DMS53 (cell line): ENCODE data around the gene ARHGEF33.

ENCODE experiments used
- DNase-seq: peaks from one replicate; lab custom pipeline; 2025; lab: John Stamatoyannopoulos, UW

Gene ARHGEF33

DNA sequence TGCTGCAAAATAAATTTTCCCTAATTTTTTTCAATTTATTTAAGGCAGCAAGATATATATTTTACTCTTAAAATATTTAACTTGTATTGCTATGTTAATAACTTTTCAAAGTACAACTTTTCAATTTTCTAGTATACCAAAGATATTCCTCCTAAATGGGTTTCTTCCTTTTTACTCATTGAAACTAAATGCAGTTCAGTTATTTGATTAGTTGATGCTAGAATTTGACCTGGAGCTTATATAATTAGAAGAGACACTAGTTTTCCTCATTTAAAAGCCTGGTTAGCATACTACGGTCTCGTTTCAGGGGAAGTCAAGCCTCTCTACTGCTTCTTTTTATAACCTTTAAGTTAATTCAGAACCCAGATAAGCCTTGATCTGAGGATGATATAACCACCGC, at the start of gene ARHGEF33:
TSS of gene ARHGEF33 (plus strand) at position 301 of the 400 bp plus-strand sequence. CDS start 29,573 bp downstream, outside the sequence.
- no peak for DNase-seq

DNA sequence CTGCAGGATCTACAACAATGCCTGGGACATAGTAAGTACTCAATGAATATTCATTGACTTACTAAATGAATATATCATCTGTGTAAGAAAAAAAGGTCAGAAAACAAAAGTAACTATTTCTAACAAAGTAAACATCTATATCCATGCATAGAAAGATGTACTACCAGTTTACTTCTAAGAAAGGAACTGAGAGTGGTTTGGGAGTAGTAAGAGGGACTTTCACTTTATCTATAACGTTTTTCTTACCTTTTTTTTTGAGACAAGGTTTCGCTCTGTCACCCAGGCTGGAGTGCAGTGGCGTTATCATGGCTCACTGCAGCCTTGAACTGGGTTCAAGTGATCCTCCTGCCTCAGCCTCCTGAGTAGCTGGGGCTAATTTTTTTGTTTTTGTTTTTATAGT, 39.6 kb upstream of the ARHGEF33 start:
- DNase-seq = no peak

DNA sequence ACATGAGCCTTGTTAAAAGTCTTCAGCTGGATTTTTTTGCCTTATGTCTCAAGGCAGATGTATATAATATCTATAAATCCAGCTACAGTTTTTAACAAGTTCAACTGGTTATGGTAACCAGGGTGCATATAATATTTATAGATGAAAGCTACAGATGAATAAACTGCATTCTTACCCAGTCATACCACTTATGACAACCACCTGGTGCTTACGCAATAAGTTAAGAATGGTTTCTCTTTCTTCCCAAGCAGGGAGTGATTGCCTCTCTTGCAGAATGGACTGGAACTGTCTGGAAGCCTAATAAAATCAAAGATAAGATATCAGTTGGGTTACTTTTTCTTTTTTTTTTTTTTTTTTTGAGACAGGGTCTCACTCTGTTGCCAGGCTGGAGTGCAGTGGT, 33.5 kb upstream of the ARHGEF33 start:
- peak; percentile 6 for DNase-seq

DNA sequence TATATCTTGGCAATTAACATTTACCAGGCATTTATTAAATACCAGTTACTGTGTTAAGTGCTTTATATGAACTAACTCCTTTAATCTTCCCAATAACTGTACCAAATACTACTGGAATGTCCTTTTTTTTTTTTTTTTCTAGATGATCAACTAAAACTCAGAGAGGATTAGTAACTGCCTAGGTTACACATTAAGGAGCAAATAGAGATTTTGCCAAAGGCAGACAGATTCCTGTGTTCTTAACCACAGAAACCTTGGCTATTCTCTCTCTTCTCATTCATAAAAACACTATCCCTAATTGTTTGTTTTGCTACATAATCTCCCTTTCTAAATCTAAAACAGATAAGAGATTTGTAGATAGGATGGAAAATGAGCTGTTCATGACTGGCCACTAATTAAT, 27.2 kb upstream of the ARHGEF33 start:
- DNase-seq = no peak

DNA sequence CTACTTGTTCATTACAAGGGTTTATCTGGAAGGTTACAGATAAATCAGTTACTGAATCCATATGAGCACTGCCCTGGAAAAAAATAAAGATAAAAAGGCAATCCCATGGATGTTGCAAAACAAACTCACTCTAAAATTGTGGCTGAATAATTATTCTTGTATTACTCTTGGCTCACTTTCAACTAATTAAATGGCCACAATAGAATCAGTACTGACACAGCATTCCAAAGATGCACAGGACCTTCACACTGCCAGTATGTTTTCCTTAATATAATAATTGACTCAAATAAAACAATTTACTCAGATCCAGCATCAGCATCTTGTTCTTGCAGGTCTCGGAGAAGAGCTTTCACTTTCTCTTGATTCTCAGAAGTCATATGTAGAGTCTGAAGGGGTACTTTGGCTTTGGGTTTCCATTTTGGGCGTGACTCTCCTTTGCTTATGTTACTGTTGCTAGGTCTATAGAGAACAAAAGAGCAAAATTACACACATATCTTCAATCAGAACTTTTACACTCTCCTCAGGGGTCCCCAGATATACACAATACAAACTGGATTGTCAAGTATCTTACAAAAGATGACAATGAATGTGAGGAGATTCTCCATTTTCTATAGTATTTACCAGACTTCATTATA, 26.5 kb upstream of the ARHGEF33 start:
- DNase-seq = no peak

DNA sequence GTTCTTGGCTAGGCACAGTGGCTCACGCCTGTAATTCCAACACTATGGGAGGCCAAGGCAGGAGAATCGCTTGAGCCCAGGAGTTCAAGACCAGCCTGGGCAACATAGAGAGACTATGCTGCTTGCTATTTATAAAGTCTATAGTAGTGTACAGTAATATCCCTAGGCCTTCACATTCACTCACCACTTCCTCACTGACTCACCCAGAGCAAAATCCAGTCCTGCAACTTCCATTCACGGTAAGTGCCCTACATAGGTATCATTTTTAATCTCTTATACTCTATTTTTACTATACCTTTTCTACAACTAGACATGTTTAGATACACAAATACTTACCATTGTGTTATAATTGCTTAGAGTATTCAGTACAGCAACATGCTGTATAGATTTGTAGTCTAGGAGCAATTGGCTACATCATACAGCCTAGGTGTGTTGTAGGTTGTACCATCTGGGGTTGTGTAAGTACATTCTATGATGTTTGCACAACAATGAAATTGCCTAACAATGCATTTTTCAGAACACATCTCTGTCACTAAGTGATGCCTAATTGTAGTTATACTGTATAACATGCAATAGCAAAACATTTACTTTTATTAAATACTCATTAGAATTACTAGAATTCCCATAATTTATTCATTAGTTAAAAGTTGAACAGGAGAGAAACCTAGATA, 22.8 kb upstream of the ARHGEF33 start:
- DNase-seq = no peak

DNA sequence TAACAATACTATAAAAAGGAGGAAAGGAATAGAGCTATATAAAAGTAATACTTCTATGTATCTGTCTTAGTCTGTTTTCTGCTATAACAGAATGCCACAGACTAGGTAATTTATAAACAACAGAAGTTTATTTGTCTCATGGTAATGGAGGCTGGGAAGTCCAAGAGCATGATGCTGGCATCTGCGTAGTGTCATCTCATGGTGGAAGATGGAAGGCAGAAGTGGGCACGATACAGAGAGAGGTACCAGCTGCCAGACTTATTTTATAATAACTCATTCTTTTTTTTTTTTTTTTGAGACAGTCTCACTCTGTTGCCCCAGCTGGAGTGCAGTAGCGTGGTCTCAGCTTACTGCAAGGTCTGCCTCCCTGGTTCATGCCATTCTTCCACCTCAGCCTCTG, 18.2 kb upstream of the ARHGEF33 start:
- no peak for DNase-seq

DNA sequence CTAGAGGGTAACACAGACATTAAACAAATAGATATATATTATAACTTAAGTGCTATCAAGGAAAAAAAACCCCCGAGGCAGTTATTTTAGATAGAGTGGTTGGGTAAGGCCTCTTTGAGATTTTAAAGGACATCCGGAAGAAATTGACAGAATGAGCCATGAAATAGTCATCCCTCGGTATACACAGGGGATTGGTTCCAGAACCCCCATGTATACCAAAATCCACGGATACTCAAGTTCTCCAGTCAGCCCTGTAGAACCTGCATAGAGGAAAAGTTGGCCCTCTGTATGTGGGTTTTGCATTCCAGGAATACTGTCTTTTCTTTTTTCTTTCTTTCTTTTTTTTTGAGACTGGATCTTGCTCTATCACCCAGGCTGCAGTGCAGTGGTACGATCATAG, 15.9 kb upstream of the ARHGEF33 start:
- no peak for DNase-seq

DNA sequence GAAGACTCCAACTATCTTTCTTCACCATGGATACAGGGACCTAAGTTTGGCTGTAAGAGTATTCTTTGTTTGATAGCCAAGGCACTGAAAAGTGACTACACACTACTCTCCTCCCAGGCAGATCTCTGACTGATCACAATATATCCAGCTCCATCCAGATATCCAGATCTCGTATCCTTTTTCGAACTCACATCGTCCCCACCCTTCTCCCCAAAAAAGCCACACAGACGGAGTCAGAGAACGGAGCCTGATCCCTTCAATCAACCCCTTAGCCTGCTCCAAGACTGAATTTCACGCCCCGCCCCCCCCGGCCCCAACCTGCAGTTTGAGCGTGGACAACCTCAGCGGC, 14.5 kb upstream of the ARHGEF33 start:
- no peak for DNase-seq

DNA sequence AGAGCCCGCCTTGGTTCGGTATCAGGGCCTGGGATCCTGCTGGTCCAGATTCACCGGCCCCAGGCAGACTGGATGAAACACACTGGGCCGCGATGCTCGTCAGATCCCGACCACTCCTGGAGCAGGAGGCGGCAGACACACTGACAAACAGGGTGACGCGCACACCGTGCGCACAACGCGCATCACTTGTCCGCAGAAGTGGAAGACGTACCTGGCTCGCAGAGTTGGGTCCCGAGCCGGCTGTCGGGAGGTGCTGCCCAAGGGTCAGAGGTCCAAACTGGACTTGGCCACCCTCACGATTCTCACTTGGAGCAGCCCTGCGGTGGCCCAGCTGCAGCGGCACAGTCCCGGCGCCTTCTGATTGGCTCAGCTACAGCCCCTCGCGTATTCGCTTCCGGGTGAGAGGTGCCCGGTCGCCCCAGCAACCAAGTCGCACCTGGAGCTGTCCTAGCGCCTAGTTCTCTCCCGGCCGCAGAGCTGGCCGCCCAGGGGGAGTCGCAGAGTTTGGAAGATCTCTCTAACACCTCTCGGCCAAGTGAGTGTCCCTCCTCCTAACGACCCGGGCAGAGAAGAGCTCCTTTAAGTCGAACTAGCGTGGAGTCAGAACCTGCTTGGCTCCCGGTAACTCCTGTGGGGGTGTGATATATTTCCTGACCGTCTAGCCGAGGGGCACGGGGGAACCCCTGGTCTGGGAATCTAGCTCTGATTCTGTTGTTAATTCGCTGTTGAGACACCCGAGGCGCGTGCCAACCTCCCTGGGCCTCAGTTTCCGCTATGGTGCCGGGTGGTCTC, 13.9 kb upstream of the ARHGEF33 start, which contains the start of the genes DHX57 and MORN2:
TSS of gene DHX57 (minus strand) at position 359 of the 792 bp plus-strand sequence. CDS start 7,529 bp downstream, outside the sequence.
TSS of gene MORN2 (plus strand) at position 401 of the 792 bp plus-strand sequence.
- DNase-seq = peak; percentile 89

DNA sequence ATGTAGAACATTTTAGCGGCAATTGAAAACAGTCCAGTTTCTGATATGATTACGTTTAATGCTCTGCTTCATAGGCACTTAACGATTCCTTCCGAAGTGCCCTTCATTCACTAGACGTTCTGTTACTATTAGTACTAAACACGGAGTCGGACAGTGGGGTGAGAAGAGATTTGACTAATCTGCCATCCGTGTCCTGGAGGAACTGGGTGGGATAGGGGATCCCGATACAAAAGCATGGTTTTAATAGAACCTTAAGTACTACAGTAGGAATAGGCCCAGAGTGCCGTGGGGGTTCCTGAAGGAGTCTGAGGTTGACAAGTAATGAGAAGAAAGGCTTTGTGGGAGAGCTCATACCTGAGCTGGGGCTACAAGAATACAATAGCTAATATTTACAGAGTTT, 13.3 kb upstream of the ARHGEF33 start:
- peak; percentile 37 for DNase-seq

DNA sequence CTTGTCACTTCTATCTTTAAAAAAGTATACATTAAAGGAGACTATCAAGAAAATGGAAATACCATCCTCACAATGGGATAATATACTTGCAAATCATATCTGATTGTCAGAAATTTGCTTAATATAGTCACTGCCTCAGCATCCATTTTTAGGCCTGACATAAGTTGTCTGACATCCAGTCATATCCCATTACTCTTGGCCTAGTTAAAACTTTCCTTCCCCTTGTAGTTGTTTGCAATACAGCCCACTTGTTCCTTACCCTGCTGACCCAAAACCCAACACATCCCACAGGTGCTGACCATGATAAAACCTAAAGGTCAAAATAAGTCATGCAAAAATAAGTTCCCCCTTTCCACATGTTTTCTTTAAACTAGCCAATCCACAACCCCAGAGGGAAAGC, 3.6 kb upstream of the ARHGEF33 start:
- no peak for DNase-seq

DNA sequence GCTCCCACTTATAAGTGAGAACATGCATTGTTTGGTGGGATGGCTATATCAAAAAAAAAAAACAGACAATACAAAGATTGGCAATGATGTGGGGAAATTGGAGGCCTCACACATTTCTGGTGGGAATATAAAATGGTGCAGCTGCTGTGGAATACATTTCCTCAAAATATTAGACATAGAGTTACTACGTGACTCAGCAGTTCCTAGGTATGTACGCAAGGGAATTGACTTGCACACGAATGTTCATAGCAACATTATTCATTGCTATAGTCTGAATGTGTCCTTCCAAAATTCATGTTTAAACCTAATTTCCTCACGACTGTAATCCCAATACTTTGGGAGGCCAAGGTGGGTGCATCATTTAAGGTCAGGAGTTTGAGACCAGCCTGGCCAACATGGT, 2.3 kb upstream of the ARHGEF33 start:
- no peak for DNase-seq

DNA sequence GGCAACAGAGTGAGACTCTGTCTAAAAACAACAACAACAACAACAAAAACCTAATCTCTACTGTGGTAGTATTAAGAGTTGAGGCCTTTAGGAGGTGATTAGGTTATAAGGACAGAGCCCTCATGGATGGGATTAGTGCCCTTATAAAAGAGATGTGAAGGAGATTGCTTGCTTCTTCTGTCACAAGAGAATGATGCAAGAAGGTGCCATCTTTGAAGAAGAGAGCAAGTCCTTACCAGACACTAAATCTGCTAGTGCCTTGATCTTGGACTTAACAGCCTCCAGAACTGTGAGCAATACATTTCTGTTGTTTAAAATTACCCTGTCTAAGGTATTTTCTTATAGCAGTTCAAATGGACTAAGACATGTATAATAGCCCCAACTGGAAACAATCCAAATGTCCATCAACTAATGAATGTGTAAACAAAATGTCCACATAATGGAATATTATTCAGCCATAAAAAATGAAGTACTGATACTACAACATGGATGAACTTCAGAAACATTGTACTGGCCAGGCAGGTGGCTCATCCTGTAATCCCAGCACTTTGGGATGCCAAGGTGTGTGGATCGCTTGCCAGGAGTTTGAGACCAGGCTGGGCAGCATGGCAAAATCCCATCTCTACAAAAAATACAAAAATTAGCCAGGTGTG, 1.6 kb upstream of the ARHGEF33 start:
- no peak for DNase-seq

DNA sequence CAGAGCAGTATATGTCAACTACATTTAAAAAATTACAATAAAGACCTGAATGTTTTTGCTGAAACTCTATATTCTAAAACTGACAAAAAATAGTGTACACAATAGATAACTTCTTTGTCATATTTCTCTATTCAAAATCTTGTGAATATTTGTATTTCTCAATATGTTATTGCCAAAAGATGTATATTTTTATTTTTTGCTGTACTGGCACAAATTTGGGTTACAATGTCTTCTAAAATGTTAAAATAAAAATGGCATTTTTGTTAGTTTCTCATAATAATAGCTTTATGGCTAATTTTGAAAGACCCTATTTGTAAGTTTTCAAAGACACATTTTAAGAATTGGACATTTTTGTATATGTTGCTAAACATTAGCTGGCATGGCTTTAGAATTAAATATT, 630 bp upstream of the ARHGEF33 start:
- no peak for DNase-seq

DNA sequence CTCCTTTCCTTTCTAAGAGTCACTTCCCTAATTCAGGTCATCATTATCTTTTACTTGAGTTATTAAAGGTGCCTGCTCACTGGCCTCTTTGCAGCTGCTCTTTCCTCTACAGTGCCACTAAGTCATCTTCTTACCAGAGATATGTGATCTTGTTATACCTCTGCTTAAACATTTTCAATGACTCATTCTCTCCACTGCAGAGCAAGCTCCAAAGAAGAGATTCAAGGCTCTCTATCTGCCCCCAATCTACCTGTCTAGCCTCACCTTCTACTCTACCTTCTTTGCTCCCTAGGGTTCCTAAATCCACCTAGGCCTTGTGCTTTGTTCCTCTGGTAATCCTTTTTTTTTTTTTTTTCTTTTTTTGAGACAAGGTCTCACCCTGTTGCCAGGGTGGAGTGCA, 3.1 kb downstream of the ARHGEF33 start:
- no peak for DNase-seq

DNA sequence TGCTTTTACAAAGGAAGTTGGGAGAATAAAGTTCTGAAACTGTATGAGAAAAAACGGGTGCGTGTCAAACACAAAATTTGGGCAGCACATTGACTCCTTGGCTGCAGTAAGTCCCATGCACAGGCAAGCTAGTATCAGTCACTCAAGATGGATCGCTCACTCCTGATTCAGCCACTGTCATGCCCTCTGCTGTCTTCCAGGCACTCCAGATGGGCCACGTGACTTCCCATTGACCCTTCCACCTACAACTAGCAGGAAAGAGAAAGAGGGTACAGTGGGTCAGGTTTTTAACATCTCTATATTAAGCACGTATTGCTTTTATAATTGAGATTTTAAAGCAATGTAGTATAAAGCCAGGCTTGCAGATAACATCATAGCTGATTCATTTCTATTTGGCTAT, 8.6 kb downstream of the ARHGEF33 start:
- no peak for DNase-seq

DNA sequence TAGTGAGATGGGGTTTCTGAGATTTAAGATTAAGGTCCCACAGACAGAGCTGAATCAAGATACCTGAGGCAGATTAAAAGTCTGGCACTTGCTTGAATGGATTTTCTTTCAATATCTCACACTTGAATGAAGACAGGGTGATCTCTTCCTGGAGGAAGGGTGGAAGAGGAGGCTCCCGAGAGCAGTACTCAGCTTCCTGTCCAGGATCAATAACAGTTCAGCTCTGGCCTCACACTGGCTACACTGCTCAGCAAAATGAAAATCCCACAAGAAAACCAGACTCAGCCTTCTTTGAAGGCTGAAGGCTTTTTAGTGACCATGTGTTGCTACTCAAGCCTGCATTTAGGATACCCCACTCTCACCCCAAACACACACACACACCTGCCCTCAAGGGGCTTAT, 11.1 kb downstream of the ARHGEF33 start:
- DNase-seq = no peak

DNA sequence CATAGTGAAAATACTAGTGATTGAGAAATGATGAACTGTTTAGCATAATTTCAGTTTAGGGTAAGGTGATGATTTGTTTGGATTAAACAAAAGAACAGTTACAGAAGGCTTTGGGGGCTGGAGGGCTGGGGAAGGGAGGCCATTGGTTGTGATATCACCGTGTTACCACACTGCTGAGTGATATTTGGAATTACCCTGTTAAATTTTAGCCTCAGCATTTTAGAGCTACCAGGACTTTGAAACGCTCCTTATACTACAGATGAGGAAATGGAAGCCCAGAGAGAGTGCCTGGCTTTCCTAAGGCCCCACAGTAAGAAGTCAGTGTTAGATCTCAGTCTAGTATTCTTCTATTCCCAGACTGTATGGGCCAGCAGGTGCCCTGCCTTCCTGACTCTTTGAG, 15.6 kb downstream of the ARHGEF33 start:
- DNase-seq = no peak

DNA sequence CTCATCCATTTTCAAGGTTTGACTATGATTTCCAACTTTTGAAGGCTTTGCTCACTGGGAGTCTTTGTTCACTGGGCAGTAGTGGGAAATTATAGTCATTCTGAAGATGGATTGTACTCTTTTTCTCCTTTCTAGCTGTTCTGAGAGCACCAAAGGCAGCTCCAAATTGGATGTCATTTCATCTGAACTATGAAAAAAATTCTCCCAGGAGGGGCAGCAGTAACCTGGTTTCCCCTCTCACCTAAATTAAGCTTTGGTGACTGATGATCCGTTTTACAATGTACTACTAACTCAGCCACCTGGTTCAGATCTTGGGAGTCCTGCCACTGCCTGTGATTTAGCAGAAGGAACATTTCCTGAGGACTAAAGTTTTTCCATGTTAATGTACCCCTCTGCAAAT, 17.6 kb downstream of the ARHGEF33 start:
- no peak for DNase-seq

DNA sequence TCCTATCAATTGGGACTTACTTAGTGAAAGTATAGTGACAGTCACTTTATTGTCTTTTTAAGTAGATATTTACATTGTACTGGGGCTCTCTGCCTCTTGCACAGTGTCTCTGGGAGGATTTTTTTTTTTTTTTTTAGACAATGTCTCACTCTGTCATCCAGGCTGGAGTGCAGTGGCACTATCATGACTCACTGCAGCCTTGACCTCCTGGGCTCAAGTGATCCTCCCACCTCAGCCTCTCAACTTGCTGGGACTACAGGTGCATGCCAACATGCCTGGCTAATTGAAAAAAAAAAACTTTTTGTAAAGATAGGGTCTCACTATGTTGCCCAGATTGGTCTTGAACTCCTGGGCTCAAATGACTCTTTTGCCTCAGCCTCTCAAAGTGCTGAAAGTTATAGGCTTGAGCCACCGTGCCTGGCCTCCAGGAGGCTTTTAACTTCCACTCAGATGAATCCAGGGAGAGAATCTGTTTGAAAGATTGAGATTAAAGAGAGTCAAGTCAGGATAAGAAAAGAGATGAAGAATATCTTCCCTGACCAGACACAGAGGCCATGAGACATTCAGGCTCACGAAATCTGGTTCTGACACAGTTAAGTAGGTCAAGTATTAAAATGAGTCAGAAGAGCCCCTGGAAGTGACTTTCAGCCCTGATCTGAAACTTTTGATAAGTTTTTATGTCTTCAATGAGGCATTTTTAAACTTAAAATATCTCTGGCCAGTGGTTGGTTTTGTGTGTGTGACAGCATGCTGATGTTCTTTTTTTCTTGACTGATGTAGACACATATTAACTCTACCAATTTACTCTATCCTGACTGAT, 18.3 kb downstream of the ARHGEF33 start:
- DNase-seq = peak; percentile 6

DNA sequence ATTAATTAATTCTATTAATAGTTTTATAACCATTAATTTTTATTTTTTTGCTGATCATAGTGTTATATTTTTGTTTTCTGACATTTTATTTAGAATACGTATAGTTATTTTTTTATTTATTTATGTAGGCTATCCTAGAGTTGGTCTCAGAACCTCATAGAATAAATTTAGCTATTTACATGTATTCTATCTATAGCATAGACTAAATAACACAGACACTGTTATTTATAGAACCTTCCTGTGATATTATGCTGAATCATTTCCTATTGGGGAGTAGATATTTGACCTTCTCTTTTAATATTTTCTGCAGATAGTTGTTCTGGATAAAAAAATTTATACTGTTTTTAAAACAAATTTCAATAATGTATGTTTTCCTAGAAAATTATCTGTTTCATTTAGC, 20.2 kb downstream of the ARHGEF33 start:
- DNase-seq = no peak
